ENCODE measurements around the gene PLEKHA4. TPM values are rescaled to one million over a fixed set of nuclear protein-coding genes. Genes with fewer than 3 reads are reported as not detected.

The PLEKHA4 gene
- total RNA-seq, 1 experiment from 2014 or later: 1.2 TPM

GRCh38 chr19:48806818-48807589, 61.4 kb downstream of the PLEKHA4 start:
- peaks cover 8% of the 10 kb centered on the region; the same call in 1 of the 2 replicates for H3K4me1 ChIP-seq (ENCODE audit: insufficient read depth, low read length)
- intact Hi-C loops (cut with micrococcal nuclease): no loop called here
- no peak overlapping the region for H2AFZ ChIP-seq (ENCODE audit: low read length)
- no peaks in the 10 kb centered on the region for H3K36me3 ChIP-seq (ENCODE audit: low read depth, low read length)
- H3K9me3 ChIP-seq (ENCODE audit: low read length): no peaks in the 10 kb centered on the region
- no peak overlapping the region for H3K4me3 ChIP-seq (ENCODE audit: low read length)
- no peaks in the 10 kb centered on the region for H4K20me1 ChIP-seq (ENCODE audit: low read length)
- no peaks in the 10 kb centered on the region for H3K9me2 ChIP-seq (replicated peaks; ENCODE audit: low read length)
- TF ChIP-seq EZH2 (IDR thresholded peaks at IDR 0.05; ENCODE audit: low read length, unreplicated experiment) (no peak), CTCF (conservative IDR thresholded peaks at IDR 0.05; ENCODE audit: low read depth, low read length) (no peak), EZH2phosphoT487 (IDR thresholded peaks at IDR 0.05; ENCODE audit: borderline replicate concordance, low read length) (no peak)
- ChIA-PET POLR2A (ENCODE audit: unreplicated experiment) (no interaction called here), CTCF (interaction anchor here (0.6 kb wide), 1 partner anchor 38 kb away, joined by 9 read pairs; no protein-coding TSS in a partner anchor)
- no peaks in the 10 kb centered on the region for H3K27me3 ChIP-seq (ENCODE audit: low read length)
- no peak overlapping the region for H3K4me2 ChIP-seq (ENCODE audit: low read length)
- no peaks in the 10 kb centered on the region for H3F3A ChIP-seq (ENCODE audit: low read length, unreplicated experiment)
- no peak overlapping the region for H3K27ac ChIP-seq (ENCODE audit: low read length)
- ATAC-seq (peak; percentile 29; the same call in 1 of the 2 replicates), DNase-seq (peak; percentile 37)
- H3K79me2 ChIP-seq (ENCODE audit: low read length): peaks cover 22% of the 10 kb centered on the region
- no TSS peak for BruUV-seq (replicated peaks)
- H3K9ac ChIP-seq (ENCODE audit: low read length): no peak overlapping the region

GRCh38 chr19:48806518-48806817, 61.9 kb downstream of the PLEKHA4 start:
- Histone ChIP-seq H2AFZ (ENCODE audit: low read length) (no peak overlapping the region), H3K4me3 (ENCODE audit: low read length) (no peak overlapping the region), H3F3A (ENCODE audit: low read length, unreplicated experiment) (no peaks in the 10 kb centered on the region), H3K9me3 (ENCODE audit: low read length) (no peaks in the 10 kb centered on the region), H4K20me1 (ENCODE audit: low read length) (no peaks in the 10 kb centered on the region), H3K9ac (ENCODE audit: low read length) (no peak overlapping the region), H3K4me1 (ENCODE audit: insufficient read depth, low read length) (peaks cover 8% of the 10 kb centered on the region; the same call in 1 of the 2 replicates), H3K27ac (ENCODE audit: low read length) (no peak overlapping the region), H3K9me2 (replicated peaks; ENCODE audit: low read length) (no peaks in the 10 kb centered on the region), H3K27me3 (ENCODE audit: low read length) (no peaks in the 10 kb centered on the region), H3K36me3 (ENCODE audit: low read depth, low read length) (no peaks in the 10 kb centered on the region), H3K4me2 (ENCODE audit: low read length) (no peak overlapping the region), H3K79me2 (ENCODE audit: low read length) (peaks cover 22% of the 10 kb centered on the region)
- no TSS peak for BruUV-seq (replicated peaks)
- DNase-seq (no peak), ATAC-seq (no peak)
- CTCF ChIA-PET: interaction anchor here (0.6 kb wide), 1 partner anchor 38 kb away, joined by 9 read pairs; no protein-coding TSS in a partner anchor
- POLR2A ChIA-PET (ENCODE audit: unreplicated experiment): no interaction called here
- TF ChIP-seq EZH2phosphoT487 (IDR thresholded peaks at IDR 0.05; ENCODE audit: borderline replicate concordance, low read length) (no peak), EZH2 (IDR thresholded peaks at IDR 0.05; ENCODE audit: low read length, unreplicated experiment) (no peak), CTCF (conservative IDR thresholded peaks at IDR 0.05; ENCODE audit: low read depth, low read length) (no peak)
- intact Hi-C loops (cut with micrococcal nuclease): no loop called here

GRCh38 chr19:48805452-48805851, 63.0 kb downstream of the PLEKHA4 start:
- no peak for ATAC-seq
- no peaks in the 10 kb centered on the region for H3K9me2 ChIP-seq (replicated peaks; ENCODE audit: low read length)
- peaks cover 18% of the 10 kb centered on the region for H3K79me2 ChIP-seq (ENCODE audit: low read length)
- intact Hi-C loops (cut with micrococcal nuclease): no loop called here
- H3K4me3 ChIP-seq (ENCODE audit: low read length): no peak overlapping the region
- ChIA-PET CTCF (no interaction called here), POLR2A (ENCODE audit: unreplicated experiment) (no interaction called here)
- no peak for DNase-seq
- no peak overlapping the region for H3K27ac ChIP-seq (ENCODE audit: low read length)
- H3F3A ChIP-seq (ENCODE audit: low read length, unreplicated experiment): no peaks in the 10 kb centered on the region
- no peak overlapping the region for H3K4me2 ChIP-seq (ENCODE audit: low read length)
- no peaks in the 10 kb centered on the region for H3K27me3 ChIP-seq (ENCODE audit: low read length)
- no peaks in the 10 kb centered on the region for H3K9me3 ChIP-seq (ENCODE audit: low read length)
- H2AFZ ChIP-seq (ENCODE audit: low read length): no peak overlapping the region
- no TSS peak for BruUV-seq (replicated peaks)
- no peaks in the 10 kb centered on the region for H3K36me3 ChIP-seq (ENCODE audit: low read depth, low read length)
- H3K9ac ChIP-seq (ENCODE audit: low read length): no peak overlapping the region
- no peak for TF ChIP-seq CTCF (conservative IDR thresholded peaks at IDR 0.05; ENCODE audit: low read depth, low read length)
- TF ChIP-seq EZH2 (IDR thresholded peaks at IDR 0.05; ENCODE audit: low read length, unreplicated experiment): no peak
- TF ChIP-seq EZH2phosphoT487 (IDR thresholded peaks at IDR 0.05; ENCODE audit: borderline replicate concordance, low read length): no peak
- peaks cover 8% of the 10 kb centered on the region; the same call in 1 of the 2 replicates for H3K4me1 ChIP-seq (ENCODE audit: insufficient read depth, low read length)
- no peaks in the 10 kb centered on the region for H4K20me1 ChIP-seq (ENCODE audit: low read length)

Data from PC-3 (cell line).